DMS79 (cell line): Measurements from ENCODE around the gene ZNF709.
A peak's percentile ranks its signal among the peaks of the same experiment; 100 is the strongest.
"Not testable (repeated sequence)": the region's sequence is repeated elsewhere in the genome, so short reads cannot be mapped to it uniquely, and the experiment has no call there.

Source experiments
- DNase-seq: peaks from one replicate; lab custom pipeline; 2025; lab: John Stamatoyannopoulos, UW

Gene ZNF709

DNA sequence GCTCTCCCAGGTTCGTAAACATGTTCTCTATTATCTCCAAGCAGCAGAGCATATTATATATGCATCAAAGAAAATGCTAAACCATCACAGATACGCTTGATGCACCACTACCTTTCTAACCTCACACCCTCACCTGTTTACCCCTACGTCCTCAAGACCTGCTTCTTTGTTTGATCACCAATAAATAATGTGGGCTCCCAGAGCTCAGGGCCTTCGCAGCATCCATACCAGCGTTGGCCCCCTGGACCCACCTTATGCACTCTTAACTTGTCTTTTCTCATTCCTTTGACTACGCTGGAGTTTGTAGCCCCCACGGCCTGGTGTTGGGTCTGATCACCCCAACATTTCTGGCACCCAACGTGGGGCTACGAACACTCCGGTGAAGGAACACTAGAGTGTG, 33.8 kb downstream of the ZNF709 start:
- no peak for DNase-seq

DNA sequence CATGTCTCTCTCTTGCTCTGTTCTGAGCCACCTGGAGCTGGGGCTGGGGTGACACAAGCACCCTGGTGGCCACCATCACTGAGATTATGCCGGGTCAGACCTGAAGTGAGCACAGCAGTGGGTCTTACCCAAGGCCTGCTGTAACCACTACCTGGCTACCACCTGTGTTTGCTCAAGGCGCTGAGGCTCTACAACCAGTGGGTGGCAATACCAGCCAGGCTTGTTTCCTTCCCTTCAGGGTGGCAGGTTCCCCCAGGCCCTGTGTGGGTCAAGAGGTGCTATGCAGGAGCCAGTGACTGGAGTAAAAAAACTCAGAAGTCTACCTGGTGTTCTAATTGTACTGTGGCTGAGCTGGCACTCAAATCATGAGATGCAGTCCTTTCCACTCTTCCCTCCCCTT, 35.8 kb downstream of the ZNF709 start:
- no peak for DNase-seq

DNA sequence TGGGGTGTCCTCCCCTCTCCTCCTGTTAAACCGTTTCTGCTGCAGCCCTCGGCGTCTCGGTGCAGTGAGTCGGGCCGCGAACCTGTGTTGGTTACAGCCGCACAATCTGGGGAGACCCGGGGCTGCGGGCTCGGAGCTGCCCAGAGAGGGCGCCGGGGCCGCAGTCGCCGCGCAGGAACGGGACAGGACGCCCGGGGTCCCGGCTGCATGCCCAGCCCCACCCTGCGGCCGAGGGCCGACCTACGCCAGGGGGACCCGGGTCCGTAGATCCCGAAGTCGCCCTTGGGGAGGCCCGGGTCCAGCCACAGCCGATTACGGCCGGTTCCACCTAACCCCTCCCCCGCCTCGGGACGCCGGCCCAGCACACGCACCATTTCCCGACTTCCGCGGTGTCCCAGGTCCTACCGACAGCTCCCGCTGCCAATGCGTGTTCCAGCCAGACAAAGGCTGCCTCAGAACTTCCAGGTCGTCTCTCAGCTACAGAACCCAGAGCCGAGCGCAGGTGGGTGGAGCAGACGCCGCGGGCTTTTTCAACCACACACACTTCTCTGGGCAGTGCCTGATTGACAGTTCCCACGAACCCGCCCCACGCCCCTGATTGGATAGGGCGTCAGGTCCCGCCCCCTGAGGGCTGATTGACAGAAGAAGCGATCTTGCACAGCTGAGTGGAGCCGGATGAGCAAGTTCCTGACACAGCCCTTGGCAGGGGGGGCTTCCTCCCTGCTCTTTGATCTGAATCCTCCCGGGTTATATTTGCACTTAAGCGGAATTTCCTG, 43.9 kb downstream of the ZNF709 start, which contains the start of gene ZNF443:
ZNF443 (minus strand) TSS at position 481 of the 776 bp plus-strand sequence; CDS start at position 374, 107 bp downstream.
- DNase-seq: peak; percentile 97

DNA sequence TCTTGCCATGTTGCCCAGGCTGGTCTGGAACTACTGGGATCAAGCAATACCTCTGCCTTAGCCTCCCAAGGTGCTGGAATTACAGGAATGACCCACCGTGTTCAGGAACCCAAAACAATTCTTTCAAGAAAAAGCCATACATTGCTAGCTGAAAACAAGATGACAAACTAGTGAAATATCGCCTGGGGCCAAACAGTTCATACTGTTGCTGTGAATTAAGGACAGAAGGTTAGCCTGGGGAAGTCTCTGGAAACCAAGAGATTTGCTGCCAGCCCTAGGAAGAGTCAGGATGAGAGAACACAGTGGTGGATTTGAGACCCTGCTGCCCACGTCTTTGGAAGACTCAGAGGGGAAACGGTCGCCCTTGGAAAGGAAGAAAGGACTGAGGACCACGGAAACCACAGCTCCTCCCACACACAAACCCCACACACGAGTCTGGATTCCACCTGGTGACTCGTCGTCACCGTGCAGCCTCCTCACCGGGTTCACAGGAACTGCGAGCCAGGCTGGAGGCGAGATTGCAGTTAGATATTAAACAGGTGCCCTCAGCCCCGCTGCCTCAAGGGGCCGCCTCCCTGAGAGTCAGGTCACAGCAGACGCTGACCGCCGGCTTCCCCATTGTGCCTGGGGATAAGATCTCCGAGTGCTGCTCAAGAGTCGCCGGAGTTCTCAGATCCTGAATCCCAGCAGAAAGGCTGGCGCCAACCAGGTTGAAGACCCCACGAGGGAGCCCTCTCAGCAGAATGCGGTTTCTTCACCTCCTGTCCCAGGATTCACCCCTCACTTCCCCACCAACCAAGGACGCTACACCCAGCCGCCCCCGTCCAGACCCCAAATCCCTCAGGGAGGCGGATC, 44.7 kb downstream of the ZNF709 start:
- DNase-seq: peak; percentile 20

DNA sequence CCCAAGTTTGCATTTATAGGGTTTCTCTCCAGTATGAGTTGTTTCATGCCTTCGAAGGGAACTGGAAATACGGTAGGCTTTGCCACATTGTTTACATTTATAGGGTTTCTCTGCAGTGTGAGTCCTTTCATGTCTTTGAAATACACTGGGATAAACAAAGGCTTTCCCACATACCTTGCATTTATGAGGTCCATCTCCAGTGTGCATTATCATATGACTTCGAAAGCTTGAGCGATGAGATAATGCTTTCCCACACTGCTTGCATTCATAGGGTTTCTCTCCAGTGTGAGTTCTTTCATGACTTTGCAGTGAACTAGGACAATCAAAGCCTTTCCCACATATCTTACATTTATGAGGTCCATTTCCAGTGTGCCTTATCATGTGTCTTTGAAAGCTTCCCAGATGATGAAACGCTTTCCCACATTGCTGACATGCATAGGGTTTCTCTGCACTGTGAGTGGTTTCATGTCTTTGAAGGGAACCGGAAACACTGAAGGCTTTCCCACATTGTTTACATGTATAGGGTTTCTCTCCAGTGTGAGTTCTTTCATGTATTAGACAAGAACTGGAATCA, 53.8 kb downstream of the ZNF709 start:
- DNase-seq: not testable (repeated sequence)

DNA sequence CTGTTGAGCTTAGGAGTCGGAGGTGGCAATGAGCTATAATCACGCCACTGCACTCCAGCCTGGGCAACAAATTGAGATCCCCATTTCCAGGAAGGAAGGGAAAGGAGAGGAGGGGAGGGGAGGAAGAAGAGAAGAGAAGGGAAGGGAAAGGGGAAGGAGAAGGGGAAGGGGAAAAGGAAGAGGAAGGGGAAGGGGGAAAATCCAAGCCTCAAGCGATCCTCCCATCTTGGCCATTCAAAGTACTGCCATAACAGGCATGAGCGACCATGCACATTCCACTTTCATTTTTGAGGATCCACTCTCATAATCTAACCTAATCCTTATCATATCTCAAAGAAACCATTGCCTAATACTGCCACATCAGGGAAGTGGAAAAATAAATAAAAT, 58.7 kb downstream of the ZNF709 start:
- no peak for DNase-seq

DNA sequence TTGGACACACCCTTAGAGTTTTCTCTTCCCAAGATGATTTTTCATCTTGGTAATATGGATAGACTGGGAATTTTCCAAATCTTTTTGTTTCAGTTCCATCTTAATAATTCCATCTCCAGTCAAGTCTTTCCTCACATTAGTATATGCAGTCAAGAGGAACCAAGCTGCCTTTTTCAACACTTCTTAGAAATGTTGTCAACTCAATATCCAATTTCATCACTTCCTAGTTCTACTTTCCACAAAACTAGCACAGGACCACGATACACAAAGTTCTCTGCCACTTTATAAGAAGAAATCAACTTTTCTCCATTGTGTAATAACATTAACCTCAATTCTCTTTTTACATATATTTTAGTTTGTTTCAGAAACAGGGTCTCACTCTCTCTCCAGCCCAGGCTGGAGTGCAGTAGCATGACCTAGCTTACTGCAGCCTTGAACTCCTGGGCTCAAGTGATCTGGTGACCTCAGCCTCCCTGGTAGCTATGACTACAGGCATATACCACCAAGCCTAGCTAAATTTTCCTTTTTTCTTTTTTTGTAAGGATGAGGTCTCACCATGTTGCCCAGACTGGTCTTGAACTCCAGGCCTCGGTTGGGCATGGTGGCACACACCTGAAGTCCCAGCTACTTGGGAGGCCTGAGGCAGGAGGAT, 59.3 kb downstream of the ZNF709 start:
- DNase-seq: no peak

DNA sequence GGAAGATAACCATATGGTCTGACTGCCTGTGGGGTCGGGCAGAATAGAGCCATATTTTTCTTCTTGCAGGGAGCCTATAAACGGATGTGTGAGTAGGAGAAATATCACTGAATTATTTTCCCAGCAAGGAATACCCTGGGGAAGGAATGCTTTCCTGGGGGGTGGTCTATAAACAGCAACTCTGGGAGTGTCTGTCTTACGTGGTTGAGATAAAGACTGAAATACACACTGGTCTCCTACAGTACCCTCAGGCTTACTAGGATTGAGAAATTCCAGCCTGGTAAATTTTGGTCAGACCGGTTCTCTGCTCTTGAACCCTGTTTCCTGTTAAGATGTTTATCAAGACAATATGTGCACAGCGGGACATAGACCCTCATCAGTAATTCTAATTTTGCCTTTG, 67.3 kb downstream of the ZNF709 start:
- not testable (repeated sequence) for DNase-seq

DNA sequence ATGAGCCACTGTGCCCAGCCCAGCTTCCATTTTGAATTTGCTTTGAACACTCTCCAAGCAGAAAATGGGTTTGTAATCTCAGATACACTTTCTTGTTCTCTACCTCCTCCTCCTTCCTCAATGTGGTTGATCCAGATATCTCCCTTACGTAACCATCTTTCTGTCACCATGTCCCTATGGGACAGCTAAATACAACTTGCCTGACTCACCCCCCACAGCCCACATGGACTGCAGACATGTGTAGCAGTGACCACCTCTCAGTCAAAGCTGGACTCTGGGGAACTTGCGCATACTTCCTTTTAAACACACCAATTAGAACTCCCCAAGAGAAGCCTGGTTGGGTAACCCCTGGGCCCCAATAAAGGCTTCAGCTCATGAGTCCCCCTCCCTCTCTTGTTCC, 72.7 kb downstream of the ZNF709 start:
- no peak for DNase-seq
